HCT116 (cell line): ENCODE data around the gene P4HB. TPM values are rescaled to one million over a fixed set of nuclear protein-coding genes. Genes with fewer than 3 reads are reported as not detected.

ENCODE experiments used
- ATAC-seq: fragments of 200-7000 bp; cut with Tn5 transposase; 2 replicates; pipeline ENCODE4 v1.9.1; 2020; ENCODE audit warnings: mild to moderate bottlenecking, moderate library complexity
- BruUV-seq: library from RNA; stranded (reverse); fragments of 400-500 nt; replicated peaks from 2 replicates; lab custom pipeline; 2021; lab: Mats Ljungman, UMichigan
- CTCF ChIA-PET: fragments of 300-600 bp; sonication (Branson Sonifier 250); formaldehyde crosslinking; loops from one replicate; lab custom pipeline; 2021; ENCODE audit warnings: antibody characterized with exemption; lab: Charles Lee
- POLR2A ChIA-PET: fragments of 300-600, 350-600 bp; sonication (Branson Sonifier 250); formaldehyde crosslinking; loops from one replicate; lab custom pipeline; 2021; ENCODE audit warnings: antibody characterized with exemption; lab: Charles Lee
- RAD21 ChIA-PET, 2 experiments: fragments of 300-600 bp; sonication (Branson Sonifier 250); formaldehyde crosslinking; loops; one replicate each; lab custom pipeline; 2023; ENCODE audit warnings: low total read pairs in 2 of 2; ENCODE audit not compliant: uncharacterized antibody in 2 of 2, unreplicated experiment in 2 of 2, low non-redundant PET in 1 of 2; lab: Charles Lee
- DNase-seq: peaks from one replicate; pipeline ENCODE4 v3.0.0-alpha.2; 2010; ENCODE audit warnings: low read depth, low spot score
- H2AFZ ChIP-seq: fragments of 200-600 bp; shearing (Covaris generic), sonication (generic); 2 replicates; pipeline ENCODE4 v1.6.1; 2017; ENCODE audit warnings: low read depth, mixed run types, mixed read lengths, antibody characterized with exemption, low read length; ENCODE audit not compliant: poor library complexity, severe bottlenecking
- H3K27ac ChIP-seq: 2 replicates; pipeline ENCODE4 v1.5.1; 2012; ENCODE audit warnings: low read depth, low read length
- H3K27me3 ChIP-seq: fragments of 200-600 bp; sonication (generic); 2 replicates; pipeline ENCODE4 v1.6.1; 2016; ENCODE audit warnings: mixed run types, low read length, mixed read lengths; ENCODE audit not compliant: insufficient read depth
- H3K36me3 ChIP-seq, 2 experiments: fragments of 200-500 bp in 1 of 2; fragments of 200-600 bp in 1 of 2; sonication (Bioruptor generic) in 1 of 2; sonication (generic) in 1 of 2; 2 replicates each; pipeline versions ENCODE4 v1.5.1 to v1.6.1; 2014 to 2016; ENCODE audit warnings: low read length in 2 of 2, inconsistent platforms in 1 of 2, mixed read lengths in 1 of 2, mixed run types in 1 of 2; ENCODE audit not compliant: insufficient read depth in 2 of 2, control insufficient read depth in 1 of 2
- H3K4me1 ChIP-seq, 2 experiments: fragments of 200-600 bp in 1 of 2; sonication (generic) in 1 of 2; 2 replicates each; pipeline versions ENCODE4 v1.5.1 to v1.6.1; 2012 to 2017; ENCODE audit warnings: low read length in 2 of 2, inconsistent platforms in 1 of 2, mild to moderate bottlenecking in 1 of 2, mixed read lengths in 1 of 2, mixed run types in 1 of 2, moderate library complexity in 1 of 2; ENCODE audit not compliant: insufficient read depth in 2 of 2, control insufficient read depth in 1 of 2
- H3K4me2 ChIP-seq: fragments of 200-600 bp; sonication (generic); 2 replicates; pipeline ENCODE4 v1.6.1; 2017; ENCODE audit warnings: mixed run types, low read length, mixed read lengths
- H3K4me3 ChIP-seq, 2 experiments: fragments of 200-600 bp in 1 of 2; sonication (generic) in 1 of 2; replicated peaks in 1 of 2; 2 replicates each; pipeline ENCODE4 v1.5.1; 2011 to 2016; ENCODE audit warnings: low read length in 2 of 2, control low read depth in 1 of 2, low read depth in 1 of 2, mild to moderate bottlenecking in 1 of 2, mixed read lengths in 1 of 2, mixed run types in 1 of 2
- H3K79me2 ChIP-seq: fragments of 200-600 bp; sonication (generic); 2 replicates; pipeline ENCODE4 v1.6.1; 2017; ENCODE audit warnings: mild to moderate bottlenecking, mixed run types, low read length, moderate library complexity, mixed read lengths; ENCODE audit not compliant: insufficient read depth
- H3K9ac ChIP-seq: fragments of 200-600 bp; sonication (generic); 2 replicates; pipeline ENCODE4 v1.6.1; 2016; ENCODE audit warnings: low read length, mixed read lengths
- H3K9me2 ChIP-seq: fragments of 200-600 bp; sonication (generic), shearing (Covaris generic); 2 replicates; pipeline ENCODE4 v1.6.1; 2017; ENCODE audit warnings: mixed run types, mild to moderate bottlenecking, moderate library complexity; ENCODE audit not compliant: insufficient read depth
- H3K9me3 ChIP-seq, 2 experiments: fragments of 200-500 bp in 1 of 2; fragments of 200-600 bp in 1 of 2; sonication (Bioruptor generic) in 1 of 2; sonication (generic) in 1 of 2; 2 replicates each; pipeline ENCODE4 v1.6.1; 2014 to 2017; ENCODE audit warnings: low read length in 2 of 2, mixed read lengths in 2 of 2, inconsistent platforms in 1 of 2, low read depth in 1 of 2, mild to moderate bottlenecking in 1 of 2, mixed run types in 1 of 2, moderate library complexity in 1 of 2; ENCODE audit not compliant: control insufficient read depth in 1 of 2, insufficient read depth in 1 of 2
- H4K20me1 ChIP-seq: fragments of 200-600 bp; sonication (generic), shearing (Covaris generic); 2 replicates; pipeline ENCODE4 v1.6.1; 2017; ENCODE audit warnings: mixed run types, mild to moderate bottlenecking, moderate library complexity; ENCODE audit not compliant: insufficient read depth
- ATF3 ChIP-seq: IDR thresholded peaks from 2 replicates; pipeline ENCODE4 v1.6.1; 2012
- CEBPB ChIP-seq: IDR thresholded peaks from 2 replicates; pipeline ENCODE4 v1.6.1; 2012; ENCODE audit warnings: low read depth
- CTCF ChIP-seq, 3 experiments: fragments of 200-600 bp in 1 of 3; sonication (generic) in 1 of 3; IDR thresholded peaks in 2 of 3; conservative IDR thresholded peaks in 1 of 3; 2 replicates each; pipeline ENCODE4 v1.5.1; 2012 to 2017; ENCODE audit warnings: low read depth in 2 of 3, low read length in 2 of 3, antibody characterized with exemption in 1 of 3, borderline replicate concordance in 1 of 3, control low read depth in 1 of 3, mild to moderate bottlenecking in 1 of 3, mixed read lengths in 1 of 3, mixed run types in 1 of 3, moderate library complexity in 1 of 3; ENCODE audit not compliant: insufficient read depth in 1 of 3
- EGR1 ChIP-seq: IDR thresholded peaks from 2 replicates; pipeline ENCODE4 v1.6.1; 2012; ENCODE audit warnings: low read depth
- ELF1 ChIP-seq: IDR thresholded peaks from 2 replicates; pipeline ENCODE4 v1.6.1; 2012; ENCODE audit warnings: low read depth, borderline replicate concordance
- EZH2phosphoT487 ChIP-seq: fragments of 200-600 bp; IDR thresholded peaks from 2 replicates; pipeline ENCODE4 v1.6.1; 2018; ENCODE audit warnings: antibody characterized with exemption, borderline replicate concordance
- FOSL1 ChIP-seq: IDR thresholded peaks from 2 replicates; pipeline ENCODE4 v1.6.1; 2012; ENCODE audit warnings: low read depth
- JUND ChIP-seq: IDR thresholded peaks from 2 replicates; pipeline ENCODE4 v1.6.1; 2012
- POLR2A ChIP-seq: IDR thresholded peaks from 2 replicates; pipeline ENCODE4 v1.7.0; 2011; ENCODE audit warnings: borderline replicate concordance; ENCODE audit not compliant: insufficient read depth, insufficient read length; ENCODE audit errors: extremely low read depth
- POLR2AphosphoS5 ChIP-seq: IDR thresholded peaks from 2 replicates; pipeline ENCODE4 v1.6.1; 2011; ENCODE audit warnings: mild to moderate bottlenecking, low read depth, low read length, moderate library complexity
- REST ChIP-seq: IDR thresholded peaks from 2 replicates; pipeline ENCODE4 v1.6.1; 2012; ENCODE audit warnings: low read depth
- SP1 ChIP-seq: IDR thresholded peaks from 2 replicates; pipeline ENCODE4 v1.6.1; 2012; ENCODE audit warnings: low read depth
- YY1 ChIP-seq: IDR thresholded peaks from 2 replicates; pipeline ENCODE4 v1.6.1; 2011; ENCODE audit warnings: low read length, low read depth, moderate library complexity, mild to moderate bottlenecking; ENCODE audit not compliant: insufficient replicate concordance; ENCODE audit errors: extremely low read depth
- ZBTB33 ChIP-seq: IDR thresholded peaks from 2 replicates; pipeline ENCODE4 v1.6.1; 2011; ENCODE audit warnings: mild to moderate bottlenecking, low read length, moderate library complexity; ENCODE audit not compliant: insufficient replicate concordance; ENCODE audit errors: extremely low read depth
- ZFX ChIP-seq: fragments of 450-650 bp; IDR thresholded peaks from 2 replicates; pipeline ENCODE4 v1.6.1; 2017
- intact Hi-C: fragments of 100-400 bp; cut with micrococcal nuclease; formaldehyde crosslinking; loops from 2 replicates; pipeline ENCODE4 v1.10.0; 2022
- total RNA-seq: library from RNA; stranded (reverse); gene quantifications from one replicate; pipeline ENCODE4 v1.2.1, GENCODE V29; 2021; ENCODE audit not compliant: unreplicated experiment

P4HB gene
- total RNA-seq, 1 experiment from 2014 or later: 1,043 TPM

GRCh38 chr17:81888988-81889595, 28.8 kb upstream of the P4HB start:
- no peak for DNase-seq
- no peak overlapping the region; a peak in 1 of 4 replicates for H3K4me3 ChIP-seq
- no TSS peak for BruUV-seq
- intact Hi-C loops: no loop called here
- H3K27me3 ChIP-seq: no peaks in the 10 kb centered on the region
- RAD21 ChIA-PET: no interaction called here
- POLR2A ChIA-PET: no interaction called here
- no peaks in the 10 kb centered on the region for H3K9me2 ChIP-seq
- peak overlapping the region; percentile 97 for H3K27ac ChIP-seq
- CTCF ChIA-PET: no interaction called here
- peak overlapping the region; percentile 95; the same call in 1 of the 2 replicates for H3K9ac ChIP-seq
- no peaks in the 10 kb centered on the region for H3K9me3 ChIP-seq
- TF ChIP-seq JUND (no peak), ZFX (no peak), REST (no peak), CEBPB (no peak), EZH2phosphoT487 (no peak), ELF1 (no peak), POLR2AphosphoS5 (no peak), ATF3 (no peak), FOSL1 (no peak), POLR2A (no peak), YY1 (no peak), ZBTB33 (no peak), EGR1 (no peak), CTCF (IDR thresholded peaks at IDR 0.05 in 2 of 3, conservative IDR thresholded peaks at IDR 0.05 in 1 of 3; ENCODE audit: borderline replicate concordance in 1 of 3, insufficient read depth in 1 of 3, low read depth in 2 of 3, low read length in 2 of 3) (no peak), SP1 (no peak)
- TF ChIP-seq, all 23 proteins: peak for 0
- Histone ChIP-seq H3K4me1 (peaks cover 15 to 34% of the 10 kb centered on the region in 2 experiments), H3K4me2 (peak overlapping the region; percentile 92), H2AFZ (no peak overlapping the region), H3K79me2 (peaks cover 92% of the 10 kb centered on the region), H4K20me1 (peaks cover 7% of the 10 kb centered on the region; the same call in 1 of the 2 replicates), H3K36me3 (peaks cover 40 to 66% of the 10 kb centered on the region in 2 experiments)
- ATAC-seq: no peak
